Mesenchymal stem cell (in vitro differentiated cells and primary cell): Measurements from ENCODE around the gene ARHGEF1.

Source experiments
- DNase-seq: peaks from one replicate; pipeline ENCODE4 v3.0.0-alpha.2; 2013
- H2AFZ ChIP-seq: one replicate; pipeline ENCODE4 v1.6.1; 2013; ENCODE audit warnings: low read depth, mild to moderate bottlenecking, control low read depth, inconsistent platforms, low read length, moderate library complexity
- H2AK5ac ChIP-seq: 2 replicates; pipeline ENCODE4 v1.6.1; 2013; ENCODE audit warnings: low read length, moderate library complexity, mild to moderate bottlenecking, inconsistent platforms; ENCODE audit not compliant: severe bottlenecking
- H2BK120ac ChIP-seq: one replicate; pipeline ENCODE4 v1.6.1; 2013; ENCODE audit warnings: low read depth, mild to moderate bottlenecking, inconsistent platforms, low read length, moderate library complexity
- H2BK12ac ChIP-seq, 2 experiments: one replicate each; pipeline ENCODE4 v1.6.1; 2013; ENCODE audit warnings: inconsistent platforms in 2 of 2, low read length in 2 of 2, mild to moderate bottlenecking in 2 of 2, moderate library complexity in 2 of 2, control low read depth in 1 of 2
- H2BK15ac ChIP-seq: one replicate; pipeline ENCODE4 v1.6.1; 2013; ENCODE audit warnings: mild to moderate bottlenecking, low read depth, inconsistent platforms; ENCODE audit not compliant: poor library complexity, severe bottlenecking
- H2BK5ac ChIP-seq: 2 replicates; pipeline ENCODE4 v1.6.1; 2013; ENCODE audit warnings: low read depth, mild to moderate bottlenecking, low read length, control low read depth, inconsistent platforms; ENCODE audit not compliant: poor library complexity, severe bottlenecking
- H3K14ac ChIP-seq, 2 experiments: one replicate each; pipeline ENCODE4 v1.6.1; 2013; ENCODE audit warnings: inconsistent platforms in 2 of 2, low read length in 2 of 2, control low read depth in 1 of 2, mild to moderate bottlenecking in 1 of 2, moderate library complexity in 1 of 2
- H3K18ac ChIP-seq, 2 experiments: one replicate each; pipeline ENCODE4 v1.6.1; 2013; ENCODE audit warnings: inconsistent platforms in 2 of 2, low read length in 2 of 2, control low read depth in 1 of 2, low read depth in 1 of 2, mild to moderate bottlenecking in 1 of 2
- H3K23ac ChIP-seq, 2 experiments: one replicate each; pipeline ENCODE4 v1.6.1; 2013; ENCODE audit warnings: inconsistent platforms in 2 of 2, low read length in 2 of 2, mild to moderate bottlenecking in 2 of 2, moderate library complexity in 2 of 2, control low read depth in 1 of 2
- H3K27ac ChIP-seq: 2 replicates; pipeline ENCODE4 v1.5.1; 2013; ENCODE audit warnings: mild to moderate bottlenecking, moderate library complexity, low read length, control low read depth, inconsistent platforms; ENCODE audit not compliant: poor library complexity, severe bottlenecking
- H3K27me3 ChIP-seq, 2 experiments: 2 replicates each; pipeline versions ENCODE4 v1.6.1 to v1.7.0; 2013; ENCODE audit warnings: low read length in 2 of 2, mild to moderate bottlenecking in 2 of 2, moderate library complexity in 2 of 2, control low read depth in 1 of 2, inconsistent platforms in 1 of 2; ENCODE audit not compliant: control insufficient read depth in 1 of 2, insufficient read depth in 1 of 2
- H3K36me3 ChIP-seq, 2 experiments: 2 replicates each; pipeline versions ENCODE4 v1.6.1 to v1.7.0; 2013; ENCODE audit warnings: low read length in 2 of 2, control low read depth in 1 of 2, inconsistent platforms in 1 of 2, low read depth in 1 of 2, mild to moderate bottlenecking in 1 of 2; ENCODE audit not compliant: insufficient read depth in 2 of 2, control insufficient read depth in 1 of 2
- H3K4ac ChIP-seq, 2 experiments: one replicate each; pipeline ENCODE4 v1.6.1; 2013; ENCODE audit warnings: inconsistent platforms in 2 of 2, low read length in 2 of 2, mild to moderate bottlenecking in 2 of 2, moderate library complexity in 2 of 2, control low read depth in 1 of 2, low read depth in 1 of 2
- H3K4me1 ChIP-seq: 2 replicates; pipeline ENCODE4 v1.6.1; 2013; ENCODE audit warnings: low read depth, low read length, control low read depth; ENCODE audit not compliant: control insufficient read depth, insufficient read depth
- H3K4me2 ChIP-seq: 2 replicates; pipeline ENCODE4 v1.6.1; 2013; ENCODE audit warnings: low read length, mild to moderate bottlenecking, inconsistent platforms; ENCODE audit not compliant: poor library complexity, severe bottlenecking
- H3K4me3 ChIP-seq, 2 experiments: 2 replicates each; pipeline versions ENCODE4 v1.5.1 to v1.7.0; 2013; ENCODE audit warnings: low read length in 2 of 2, mild to moderate bottlenecking in 2 of 2, control low read depth in 1 of 2, low read depth in 1 of 2; ENCODE audit not compliant: insufficient read depth in 1 of 2
- H3K79me1 ChIP-seq: replicated peaks from 2 replicates; pipeline ENCODE4 v1.6.1; 2013; ENCODE audit warnings: mild to moderate bottlenecking, control low read depth, low read length, inconsistent platforms; ENCODE audit not compliant: poor library complexity, severe bottlenecking
- H3K9ac ChIP-seq: 2 replicates; pipeline ENCODE4 v1.7.0; 2013; ENCODE audit warnings: mild to moderate bottlenecking, low read length, moderate library complexity
- H3K9me3 ChIP-seq: 2 replicates; pipeline ENCODE4 v1.7.0; 2013; ENCODE audit warnings: mild to moderate bottlenecking, low read length; ENCODE audit not compliant: control insufficient read depth
- H4K8ac ChIP-seq: one replicate; pipeline ENCODE4 v1.6.1; 2013; ENCODE audit warnings: inconsistent platforms, mild to moderate bottlenecking, low read length, moderate library complexity
- H4K91ac ChIP-seq: one replicate; pipeline ENCODE4 v1.6.1; 2013; ENCODE audit warnings: mild to moderate bottlenecking, low read length, inconsistent platforms
- WGBS: methylation state at CpG from one replicate; pipeline ENCODE4 v1.1.7; 2013; ENCODE audit warnings: mixed read lengths; 5-methylcytosine and 5-hydroxymethylcytosine counted together

The ARHGEF1 gene

GRCh38 chr19:41932259-41932719 lies 49.3 kb downstream of the ARHGEF1 start:
- Histone ChIP-seq H2AK5ac (no peak overlapping the region), H2BK15ac (no peak overlapping the region), H3K9me3 (no peaks in the 10 kb centered on the region), H3K18ac (no peak overlapping the region), H3K4me3 (no peak overlapping the region), H2BK5ac (no peak overlapping the region), H2BK12ac (no peak overlapping the region), H3K4me2 (no peak overlapping the region), H3K23ac (no peak overlapping the region), H3K4me1 (peaks cover 15% of the 10 kb centered on the region), H3K4ac (no peak overlapping the region), H3K9ac (no peak overlapping the region), H2BK120ac (no peak overlapping the region), H4K8ac (no peak overlapping the region), H3K79me1 (no peaks in the 10 kb centered on the region), H3K36me3 (no peaks in the 10 kb centered on the region), H3K14ac (no peak overlapping the region), H3K27me3 (peaks cover 81 to 84% of the 10 kb centered on the region in 2 experiments), H4K91ac (no peak overlapping the region), H2AFZ (no peak overlapping the region), H3K27ac (no peak overlapping the region)
- DNase-seq = no peak
- 15% methylated on average over 10 of the region's 11 CpGs for WGBS

GRCh38 chr19:41932720-41933332 lies 49.8 kb downstream of the ARHGEF1 start:
- Histone ChIP-seq H3K23ac (no peak overlapping the region), H3K4me1 (peaks cover 13% of the 10 kb centered on the region), H4K91ac (no peak overlapping the region), H2AFZ (no peak overlapping the region), H3K27me3 (peaks cover 77 to 83% of the 10 kb centered on the region in 2 experiments), H2BK15ac (no peak overlapping the region), H3K18ac (no peak overlapping the region), H4K8ac (no peak overlapping the region), H3K36me3 (no peaks in the 10 kb centered on the region), H2BK5ac (no peak overlapping the region), H3K9me3 (no peaks in the 10 kb centered on the region), H3K4ac (no peak overlapping the region), H2BK120ac (no peak overlapping the region), H3K79me1 (no peaks in the 10 kb centered on the region), H2BK12ac (no peak overlapping the region), H3K4me3 (peak overlapping the region in 1 of 2 experiments; percentile 30), H3K27ac (no peak overlapping the region), H3K9ac (no peak overlapping the region), H2AK5ac (no peak overlapping the region), H3K4me2 (no peak overlapping the region), H3K14ac (no peak overlapping the region)
- WGBS = 51% methylated on average over 29 of the region's 29 CpGs
- no peak for DNase-seq

- no peak overlapping the region for H2BK12ac ChIP-seq
- peak overlapping the region in 1 of 2 experiments; percentile 74 for H3K23ac ChIP-seq
- no peaks in the 10 kb centered on the region for H3K9me3 ChIP-seq
- H3K79me1 ChIP-seq = no peaks in the 10 kb centered on the region
- H3K14ac ChIP-seq = no peak overlapping the region
- no peak overlapping the region for H3K9ac ChIP-seq
- no peak overlapping the region for H3K18ac ChIP-seq
- no peak overlapping the region for H3K4ac ChIP-seq
- H2BK5ac ChIP-seq = no peak overlapping the region
- H4K91ac ChIP-seq = no peak overlapping the region
- H3K27ac ChIP-seq = no peak overlapping the region
- H3K4me1 ChIP-seq = peaks cover 8% of the 10 kb centered on the region
- no peak overlapping the region for H4K8ac ChIP-seq
- H3K4me2 ChIP-seq = no peak overlapping the region
- no peaks in the 10 kb centered on the region for H3K36me3 ChIP-seq
- peaks cover 74 to 80% of the 10 kb centered on the region in 2 experiments for H3K27me3 ChIP-seq
- no peak overlapping the region for H2BK15ac ChIP-seq
- H2AK5ac ChIP-seq = no peak overlapping the region
- no peak overlapping the region for H3K4me3 ChIP-seq
- 57% methylated on average over 7 of the region's 7 CpGs for WGBS
- no peak overlapping the region for H2AFZ ChIP-seq
- H2BK120ac ChIP-seq = no peak overlapping the region
- no peak for DNase-seq
These were observed 50.9 kb downstream of the ARHGEF1 start for GRCh38 chr19:41933693-41934426.

GRCh38 chr19:41934849-41935374 lies 51.9 kb downstream of the ARHGEF1 start:
- Histone ChIP-seq H2BK120ac (no peak overlapping the region), H3K14ac (no peak overlapping the region), H3K23ac (no peak overlapping the region), H3K27ac (no peak overlapping the region), H3K9me3 (no peaks in the 10 kb centered on the region), H3K4me3 (no peak overlapping the region), H3K4me1 (peaks cover 3% of the 10 kb centered on the region), H3K18ac (no peak overlapping the region), H3K36me3 (no peaks in the 10 kb centered on the region), H4K91ac (no peak overlapping the region), H2BK15ac (no peak overlapping the region), H3K4ac (no peak overlapping the region), H2BK12ac (no peak overlapping the region), H2AFZ (no peak overlapping the region), H3K9ac (no peak overlapping the region), H2BK5ac (no peak overlapping the region), H4K8ac (no peak overlapping the region), H3K27me3 (peaks cover 64 to 70% of the 10 kb centered on the region in 2 experiments), H2AK5ac (no peak overlapping the region), H3K4me2 (no peak overlapping the region), H3K79me1 (no peaks in the 10 kb centered on the region)
- DNase-seq = peak; percentile 69
- 38% methylated on average over 6 of the region's 7 CpGs for WGBS
